Measurements from ENCODE around the gene DACH2.

DNA sequence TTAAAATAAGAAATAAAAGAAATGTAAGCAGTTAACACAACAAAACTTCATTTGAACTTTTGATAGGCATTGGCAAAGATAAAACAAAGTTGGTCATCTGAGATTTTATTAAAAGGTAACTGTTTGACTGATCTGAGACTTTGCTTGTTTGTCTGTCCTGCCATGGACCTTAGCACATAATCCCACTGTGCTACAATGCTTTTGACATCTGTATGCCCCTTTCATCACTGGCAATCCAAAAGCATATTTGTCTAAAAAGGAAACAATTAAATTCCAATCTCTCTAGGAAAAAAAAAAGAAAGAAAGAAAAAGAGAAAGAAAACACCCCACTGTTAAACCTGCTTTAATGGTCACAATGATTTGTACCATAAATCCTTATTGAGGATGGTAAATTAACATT, 231.0 kb downstream of the DACH2 start:
- TF ChIP-seq CTCF (optimal IDR thresholded peaks at IDR 0.05 in 1 of 3, IDR thresholded peaks at IDR 0.05 in 1 of 3, conservative IDR thresholded peaks at IDR 0.05 in 1 of 3; ENCODE audit: extremely low read depth in 1 of 3, insufficient read depth in 2 of 3, low read length in 3 of 3) (no peak), EZH2 (IDR thresholded peaks at IDR 0.05; ENCODE audit: low read length) (no peak)
